Left ventricle myocardium superior (tissue), 1 donor: ENCODE data around the gene DNAH6. TPM values are rescaled to one million over a fixed set of nuclear protein-coding genes. Genes with fewer than 3 reads are reported as not detected.

ENCODE experiments used
- ATAC-seq: fragments of 200-7000 bp; cut with Tn5 transposase; one replicate; pipeline ENCODE4 v1.9.1; 2020; ENCODE audit warnings: mild to moderate bottlenecking, moderate library complexity
- DNase-seq: peaks from one replicate; pipeline ENCODE4 v3.0.0-alpha.2; 2020
- intact Hi-C: fragments of 100-400 bp; cut with micrococcal nuclease; formaldehyde crosslinking; loops from one replicate; pipeline ENCODE4 v1.11.0; 2022
- total RNA-seq: library from RNA; stranded (reverse); fragmentation: NEBNext Ultra II Directional; extraction: Animal tissue kit (Norgen Biotek cat#: 25700); gene quantifications from one replicate; pipeline ENCODE4 v1.2.1, GENCODE V29; 2021
- donor health status: DM: no; HTN: yes; CAD: no; lungs with severe emphysema.

DNAH6 gene
- total RNA-seq, 1 donor from 2014 or later, result 0.22 TPM

- ATAC-seq (no peak), DNase-seq (no peak)
- intact Hi-C loops, result no loop called here
Measured at GRCh38 chr2:84811839-84812431, 295.6 kb downstream of the DNAH6 start.

- no peak for DNase-seq
- no peak for ATAC-seq
- intact Hi-C loops, result no loop called here
Measured at GRCh38 chr2:84815146-84815545, 298.8 kb downstream of the DNAH6 start.

GRCh38 chr2:84816426-84817026, 300.2 kb downstream of the DNAH6 start:
- no peak for DNase-seq
- ATAC-seq, result no peak
- intact Hi-C loops, result no loop called here

- DNase-seq (no peak), ATAC-seq (no peak)
- intact Hi-C loops, result no loop called here
Measured at GRCh38 chr2:84817239-84817655, 300.9 kb downstream of the DNAH6 start.

- intact Hi-C loops, result no loop called here
- no peak for DNase-seq
Measured at GRCh38 chr2:84821806-84822205, 305.5 kb downstream of the DNAH6 start.

GRCh38 chr2:84823229-84823628, 306.9 kb downstream of the DNAH6 start:
- intact Hi-C loops, result no loop called here
- DNase-seq (no peak), ATAC-seq (no peak)

More at GRCh38 chr2:84821806-84822205, 305.5 kb downstream of the DNAH6 start:
- no peak for ATAC-seq

GRCh38 chr2:84823788-84824187, 307.5 kb downstream of the DNAH6 start:
- intact Hi-C loops, result no loop called here
- ATAC-seq, result no peak
- no peak for DNase-seq

- intact Hi-C loops, result no loop called here
- DNase-seq (no peak), ATAC-seq (no peak)
Measured at GRCh38 chr2:84827978-84828575, 311.8 kb downstream of the DNAH6 start.

- intact Hi-C loops, result no loop called here
- ATAC-seq (no peak), DNase-seq (no peak)
Measured at GRCh38 chr2:84829693-84830092, 313.4 kb downstream of the DNAH6 start.

GRCh38 chr2:84830095-84830494, 313.8 kb downstream of the DNAH6 start:
- intact Hi-C loops, result no loop called here
- peak; percentile 43 for DNase-seq
- peak; percentile 68 for ATAC-seq

GRCh38 chr2:84830758-84831500, 314.6 kb downstream of the DNAH6 start:
- DNase-seq (no peak), ATAC-seq (no peak)
- intact Hi-C loops, result no loop called here

GRCh38 chr2:84832772-84833461, 316.6 kb downstream of the DNAH6 start:
- DNase-seq, result peak; percentile 32
- intact Hi-C loops, result no loop called here
- ATAC-seq, result peak; percentile 68

GRCh38 chr2:84833481-84834150, 317.3 kb downstream of the DNAH6 start:
- no peak for DNase-seq
- no peak for ATAC-seq
- intact Hi-C loops, result no loop called here

- intact Hi-C loops, result no loop called here
- no peak for ATAC-seq
- no peak for DNase-seq
Measured at GRCh38 chr2:84836215-84836614, 319.9 kb downstream of the DNAH6 start.

- intact Hi-C loops, result no loop called here
- no peak for DNase-seq
- ATAC-seq, result no peak
Measured at GRCh38 chr2:84838434-84839145, 322.3 kb downstream of the DNAH6 start.

GRCh38 chr2:84839851-84840250, 323.6 kb downstream of the DNAH6 start:
- no peak for ATAC-seq
- intact Hi-C loops, result no loop called here
- no peak for DNase-seq

- no peak for ATAC-seq
- no peak for DNase-seq
Measured at GRCh38 chr2:84840306-84840705, 324.0 kb downstream of the DNAH6 start.

GRCh38 chr2:84841577-84841976, 325.3 kb downstream of the DNAH6 start:
- ATAC-seq, result no peak
- intact Hi-C loops, result no loop called here
- DNase-seq, result no peak

More at GRCh38 chr2:84840306-84840705, 324.0 kb downstream of the DNAH6 start:
- intact Hi-C loops, result no loop called here
